ENCODE results near the gene HCN3. TPM values are rescaled to one million over a fixed set of nuclear protein-coding genes. Genes with fewer than 3 reads are reported as not detected.

HCN3 gene
- total RNA-seq, 4 donors from 2014 or later = 13.0 to 34.0 (median 22.2) TPM

- H3K36me3 ChIP-seq = peaks cover 0 to 5% (median 0%) of the 10 kb centered on the region in 4 donors
- H3K9me3 ChIP-seq = no peaks in the 10 kb centered on the region
- H3K4me3 ChIP-seq = peak overlapping the region in 3 of 4 donors; percentile 57 to 81 (median 77)
- in situ Hi-C loops (cut with MboI; ENCODE audit: low pct_ligation_motif_present in 1 of 4, low pct_unique_long_range_greater_than_20kb in 1 of 4, low sequenced_read_pairs in 3 of 4) = loop anchor here in 3 of 4 donors (10.0 to 25.0 kb wide), 2 partner anchors 59 to 331 kb away; no protein-coding TSS in a partner anchor
- H3K27ac ChIP-seq = peak overlapping the region; percentile 91 to 95 (median 92)
- WGBS, 2 donors (ENCODE audit: low coverage in 1 of 2) = 84% methylated on average over 18 of the region's 20 CpGs; no CpG with 5 or more reads in 1 of the 2 donors
- no peaks in the 10 kb centered on the region for H3K27me3 ChIP-seq
- TF ChIP-seq POLR2A (IDR thresholded peaks at IDR 0.05) = no peak
- TF ChIP-seq CTCF (IDR thresholded peaks at IDR 0.05) = no peak
- TF ChIP-seq EP300 (IDR thresholded peaks at IDR 0.05; ENCODE audit: low read depth) = no peak
- no peak for TF ChIP-seq POLR2AphosphoS5 (IDR thresholded peaks at IDR 0.05)
- intact Hi-C loops (cut with DNase I; ENCODE audit: low total_unique reads) = loop anchor here (10.0 kb wide), 1 partner anchor 339 kb away; no protein-coding TSS in a partner anchor
- H3K4me1 ChIP-seq = peaks cover 22 to 35% (median 27%) of the 10 kb centered on the region in 4 donors
- no peak for DNase-seq
These were observed 21.0 kb upstream of the HCN3 start for GRCh38 chr1:155256058-155256852.

DNA sequence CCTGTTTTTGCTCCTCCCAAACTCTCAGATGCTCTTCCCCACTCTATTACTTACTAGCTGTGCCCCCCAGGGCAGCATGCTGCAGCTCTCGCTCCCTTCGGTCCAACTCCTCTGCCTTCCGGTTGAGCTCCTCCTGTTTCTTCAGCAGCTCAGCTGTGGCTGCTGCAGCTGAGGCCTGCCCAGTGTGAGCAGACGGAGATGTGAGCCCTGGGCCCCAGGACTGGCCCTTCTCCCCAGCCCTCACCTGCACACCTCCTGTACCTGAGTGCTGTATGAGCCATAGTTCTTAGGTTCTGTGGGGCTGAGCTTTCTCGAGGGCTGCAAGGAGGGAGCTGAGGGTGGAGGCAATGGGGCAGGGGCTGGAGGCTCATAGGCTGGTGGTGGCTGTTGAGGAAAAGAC, 17.0 kb upstream of the HCN3 start:
- Histone ChIP-seq H3K4me1 (peaks cover 13 to 27% (median 20%) of the 10 kb centered on the region in 4 donors), H3K36me3 (peaks cover 0 to 18% (median 10%) of the 10 kb centered on the region in 4 donors), H3K9me3 (no peaks in the 10 kb centered on the region), H3K27me3 (no peaks in the 10 kb centered on the region), H3K4me3 (no peak overlapping the region), H3K27ac (no peak overlapping the region)
- TF ChIP-seq CTCF (IDR thresholded peaks at IDR 0.05) (no peak), POLR2A (IDR thresholded peaks at IDR 0.05) (no peak), EP300 (IDR thresholded peaks at IDR 0.05; ENCODE audit: low read depth) (no peak), POLR2AphosphoS5 (IDR thresholded peaks at IDR 0.05) (no peak)
- intact Hi-C loops (cut with DNase I; ENCODE audit: low total_unique reads) = no loop called here
- DNase-seq = no peak
- WGBS, 2 donors (ENCODE audit: low coverage in 1 of 2) = 96% methylated on average over 5 of the region's 5 CpGs; no CpG with 5 or more reads in 1 of the 2 donors
- in situ Hi-C loops (cut with MboI; ENCODE audit: low pct_ligation_motif_present in 1 of 4, low pct_unique_long_range_greater_than_20kb in 1 of 4, low sequenced_read_pairs in 3 of 4) = loop anchor here in 2 of 4 donors (10.0 to 25.0 kb wide), 2 partner anchors 65 to 327 kb away; partner anchors contain the start of gene RUSC1 (in 1 of the 2)

- H3K36me3 ChIP-seq = peaks cover 0 to 30% (median 14%) of the 10 kb centered on the region in 4 donors
- in situ Hi-C loops (cut with MboI; ENCODE audit: low pct_ligation_motif_present in 1 of 4, low pct_unique_long_range_greater_than_20kb in 1 of 4, low sequenced_read_pairs in 3 of 4) = loop anchor here in 2 of 4 donors (10.0 to 25.0 kb wide), 2 partner anchors 63 to 326 kb away; partner anchors contain the start of gene RUSC1 (in 1 of the 2)
These were observed 15.8 kb upstream of the HCN3 start for GRCh38 chr1:155261493-155261851.

More at GRCh38 chr1:155261493-155261851, 15.8 kb upstream of the HCN3 start:
- 0% methylated on average over 4 to 8 of the region's 9 CpGs for WGBS, 2 donors (ENCODE audit: low coverage in 1 of 2)
- no peak for DNase-seq
- intact Hi-C loops (cut with DNase I; ENCODE audit: low total_unique reads) = no loop called here
- Histone ChIP-seq H3K4me3 (peak overlapping the region; percentile 46 to 84 (median 68)), H3K4me1 (peaks cover 8 to 17% (median 16%) of the 10 kb centered on the region in 4 donors), H3K27ac (peak overlapping the region; percentile 84 to 91 (median 89)), H3K27me3 (no peaks in the 10 kb centered on the region), H3K9me3 (no peaks in the 10 kb centered on the region)
- TF ChIP-seq POLR2AphosphoS5 (IDR thresholded peaks at IDR 0.05) (no peak), CTCF (IDR thresholded peaks at IDR 0.05) (peak in 1 of 5 experiments; percentile 2)

Measured in transverse colon (tissue), 4 donors.